HepG2 (cell line): Measurements from ENCODE around the gene LRFN2. TPM values are rescaled to one million over a fixed set of nuclear protein-coding genes. Genes with fewer than 3 reads are reported as not detected.

Experiments used
- ATAC-seq: fragments of 200-7000 bp; cut with Tn5 transposase; 3 replicates; pipeline ENCODE4 v1.9.1; 2020; ENCODE audit warnings: mild to moderate bottlenecking, moderate library complexity
- BruUV-seq: library from RNA; stranded (reverse); fragments of 400-500 nt; replicated peaks from 2 replicates; lab custom pipeline; 2021; lab: Mats Ljungman, UMichigan
- CTCF ChIA-PET: fragments of 300-600 bp; formaldehyde crosslinking; extraction: SDS; loops from one replicate; lab custom pipeline; 2021; ENCODE audit warnings: low total read pairs, inconsistent platforms, low intra/inter-chr PET ratio; lab: Yijun Ruan, JAX
- POLR2A ChIA-PET: fragments of 350-600 bp; sonication (Branson Sonifier 250); formaldehyde crosslinking; loops from one replicate; lab custom pipeline; 2020; ENCODE audit warnings: antibody characterized with exemption, inconsistent platforms; lab: Yijun Ruan, JAX
- DNase-seq: peaks from one replicate; pipeline ENCODE4 v3.0.0-alpha.2; 2015; ENCODE audit warnings: low spot score
- FAIRE-seq: peaks from 3 replicates; lab custom pipeline; 2011; peaks lifted over from hg19 to GRCh38; lab: Jason Lieb, UNC
- H2AFZ ChIP-seq: one replicate; pipeline ENCODE4 v1.6.1; 2011; ENCODE audit warnings: low read length, inconsistent platforms
- H3K27ac ChIP-seq: fragments of 300-600 bp; 3 replicates; pipeline ENCODE4 v1.8.0; 2011; ENCODE audit warnings: mixed run types, mild to moderate bottlenecking, mixed read lengths, low read length, inconsistent platforms; ENCODE audit not compliant: insufficient read depth; ENCODE audit errors: extremely low read length
- H3K27me3 ChIP-seq, 2 experiments: fragments of 200-600 bp in 1 of 2; 2 replicates in 1 of 2; 3 replicates in 1 of 2; pipeline versions ENCODE4 v1.6.0 to v1.8.0; 2011; ENCODE audit warnings: low read length in 2 of 2, mild to moderate bottlenecking in 2 of 2, moderate library complexity in 2 of 2, inconsistent platforms in 1 of 2; ENCODE audit not compliant: insufficient read depth in 2 of 2, control insufficient read depth in 1 of 2
- H3K36me3 ChIP-seq, 2 experiments: fragments of 200-600 bp in 1 of 2; replicated peaks in 1 of 2; 2 replicates in 1 of 2; 3 replicates in 1 of 2; pipeline versions ENCODE4 v1.5.1 to v1.8.0; 2011; ENCODE audit warnings: low read length in 2 of 2, inconsistent platforms in 1 of 2; ENCODE audit not compliant: insufficient read depth in 2 of 2, control insufficient read depth in 1 of 2
- H3K4me1 ChIP-seq: 2 replicates; pipeline ENCODE4 v1.5.1; 2012; ENCODE audit warnings: low read length, inconsistent platforms; ENCODE audit not compliant: insufficient read depth
- H3K4me2 ChIP-seq: 2 replicates; pipeline ENCODE4 v1.6.0; 2011; ENCODE audit warnings: low read depth, low read length, inconsistent platforms
- H3K4me3 ChIP-seq, 3 experiments: fragments of 200-600 bp in 1 of 3; sonication (generic), shearing (Covaris generic) in 1 of 3; replicated peaks in 1 of 3; 2 replicates each; pipeline ENCODE4 v1.5.1; 2011 to 2016; ENCODE audit warnings: low read length in 3 of 3, inconsistent platforms in 2 of 3, low read depth in 2 of 3, mild to moderate bottlenecking in 2 of 3, control low read depth in 1 of 3, mixed read lengths in 1 of 3; ENCODE audit not compliant: insufficient read depth in 1 of 3
- H3K79me2 ChIP-seq: one replicate; pipeline ENCODE4 v1.6.1; 2011; ENCODE audit warnings: low read length, inconsistent platforms; ENCODE audit not compliant: insufficient read depth
- H3K9ac ChIP-seq: 2 replicates; pipeline ENCODE4 v1.6.0; 2011; ENCODE audit warnings: mild to moderate bottlenecking, low read depth, low read length, inconsistent platforms; ENCODE audit not compliant: insufficient read depth
- H3K9me3 ChIP-seq: 2 replicates; pipeline ENCODE4 v1.5.1; 2012; ENCODE audit warnings: mild to moderate bottlenecking, low read length
- H4K20me1 ChIP-seq: 2 replicates; pipeline ENCODE4 v1.6.0; 2011; ENCODE audit warnings: inconsistent platforms, mild to moderate bottlenecking, low read length, moderate library complexity; ENCODE audit not compliant: insufficient read depth
- JDP2 ChIP-seq: sonication (generic); formaldehyde crosslinking; IDR thresholded peaks from 2 replicates; pipeline ENCODE4 v1.8.1; 2022; ENCODE audit warnings: missing genetic modification reagents, borderline replicate concordance
- KDM6A ChIP-seq: IDR thresholded peaks from 2 replicates; pipeline ENCODE4 v1.6.1; 2016; ENCODE audit warnings: low read depth
- MTA3 ChIP-seq: sonication (generic); formaldehyde crosslinking; IDR thresholded peaks from 2 replicates; pipeline ENCODE4 v1.4.0; 2020; ENCODE audit warnings: missing genetic modification reagents
- NFATC3 ChIP-seq: sonication (generic); formaldehyde crosslinking; IDR thresholded peaks from 2 replicates; pipeline ENCODE4 v1.5.1; 2020; ENCODE audit warnings: mild to moderate bottlenecking, missing genetic modification reagents
- NFIB ChIP-seq: sonication (generic); formaldehyde crosslinking; IDR thresholded peaks from 2 replicates; pipeline ENCODE4 v1.9.0; 2021; ENCODE audit warnings: missing genetic modification reagents, mild to moderate bottlenecking, borderline replicate concordance
- NFKB2 ChIP-seq: sonication (generic); formaldehyde crosslinking; IDR thresholded peaks from 2 replicates; pipeline ENCODE4 v1.4.0; 2020; ENCODE audit warnings: missing genetic modification reagents, borderline replicate concordance
- SNAPC2 ChIP-seq: sonication (generic); formaldehyde crosslinking; IDR thresholded peaks from 2 replicates; pipeline ENCODE4 v1.8.1; 2022; ENCODE audit warnings: mild to moderate bottlenecking, missing genetic modification reagents
- ZNF207 ChIP-seq: fragments of 450-650 bp; IDR thresholded peaks from 2 replicates; pipeline ENCODE4 v1.6.1; 2016; ENCODE audit warnings: antibody characterized with exemption, borderline replicate concordance
- ZNF253 ChIP-seq: sonication (generic); formaldehyde crosslinking; IDR thresholded peaks from 2 replicates; pipeline ENCODE4 v1.8.0; 2022; ENCODE audit warnings: mild to moderate bottlenecking, missing genetic modification reagents, borderline replicate concordance
- ZNF335 ChIP-seq: sonication (generic); formaldehyde crosslinking; IDR thresholded peaks from 2 replicates; pipeline ENCODE4 v1.4.0; 2020; ENCODE audit warnings: missing genetic modification reagents
- ZNF44 ChIP-seq: sonication (generic); formaldehyde crosslinking; IDR thresholded peaks from 2 replicates; pipeline ENCODE4 v1.5.1; 2020; ENCODE audit warnings: mild to moderate bottlenecking, missing genetic modification reagents
- ZNF451 ChIP-seq: sonication (generic); formaldehyde crosslinking; IDR thresholded peaks from 2 replicates; pipeline ENCODE4 v1.5.0; 2020; ENCODE audit warnings: mild to moderate bottlenecking, missing genetic modification reagents
- ZNF552 ChIP-seq: sonication (generic); formaldehyde crosslinking; IDR thresholded peaks from 2 replicates; pipeline ENCODE4 v1.9.0; 2022; ENCODE audit warnings: missing genetic modification reagents, mild to moderate bottlenecking, borderline replicate concordance
- ZNF615 ChIP-seq: sonication (generic); formaldehyde crosslinking; IDR thresholded peaks from 2 replicates; pipeline ENCODE4 v1.5.0; 2020; ENCODE audit warnings: mild to moderate bottlenecking, missing genetic modification reagents, borderline replicate concordance
- ZNF776 ChIP-seq: sonication (generic); formaldehyde crosslinking; IDR thresholded peaks from 2 replicates; pipeline ENCODE4 v1.4.0; 2020; ENCODE audit warnings: mild to moderate bottlenecking, missing genetic modification reagents
- ZSCAN29 ChIP-seq: sonication (generic); formaldehyde crosslinking; conservative IDR thresholded peaks from 2 replicates; pipeline ENCODE4 v1.4.0; 2020; ENCODE audit warnings: mild to moderate bottlenecking, missing genetic modification reagents
- WGBS: methylation state at CpG from one replicate; pipeline ENCODE4 v1.1.6; 2017; ENCODE audit warnings: low lambda C conversion rate; 5-methylcytosine and 5-hydroxymethylcytosine counted together
- in situ Hi-C: cut with HindIII; loops from 2 replicates; pipeline ENCODE4 v1.10.0; 2017; ENCODE audit warnings: low pct_unique_long_range_greater_than_20kb; ENCODE audit not compliant: extremely low pct_ligation_motif_present
- intact Hi-C: fragments of 100-400 bp; cut with micrococcal nuclease; formaldehyde crosslinking; loops from one replicate; pipeline ENCODE4 v1.10.0; 2022; ENCODE audit not compliant: unreplicated experiment
- polyA plus RNA-seq, 8 experiments: library from polyadenylated mRNA; depleted of rRNA in 3 of 8; stranded (reverse) in 7 of 8; unstranded in 1 of 8; fragments of >200 nt; fragmentation: Illumina TruSeq in 4 of 8; extraction: Trizol in 4 of 8; gene quantifications; 2 replicates each; pipeline versions ENCODE4 v1.2.1 to v1.2.3, GENCODE V29; 2011 to 2016; ENCODE audit warnings: low read depth in 4 of 8, missing spikeins in 1 of 8, mixed read lengths in 1 of 8; ENCODE audit not compliant: insufficient read depth in 1 of 8
- total RNA-seq, 5 experiments: library from RNA; depleted of rRNA; stranded (reverse); fragments of >200 nt; fragmentation: Illumina TruSeq; extraction: Trizol; gene quantifications; 2 replicates each; pipeline ENCODE4 v1.2.3, GENCODE V29; 2016; ENCODE audit warnings: low read depth in 1 of 5
- TF ChIP-seq, protein P1 (sequence below): sonication (generic); formaldehyde crosslinking; IDR thresholded peaks from 2 replicates; pipeline ENCODE4 v1.5.1; 2020; ENCODE audit warnings: mild to moderate bottlenecking, moderate library complexity, missing genetic modification reagents
- TF ChIP-seq, protein P2 (sequence below): sonication (generic); formaldehyde crosslinking; IDR thresholded peaks from 2 replicates; pipeline ENCODE4 v1.4.0; 2020; ENCODE audit warnings: missing genetic modification reagents
- TF ChIP-seq, protein P3 (sequence below): sonication (generic); formaldehyde crosslinking; IDR thresholded peaks from 2 replicates; pipeline ENCODE4 v1.9.0; 2022; ENCODE audit warnings: missing genetic modification reagents, mild to moderate bottlenecking, borderline replicate concordance
- TF ChIP-seq, protein P4 (sequence below): IDR thresholded peaks from 2 replicates; pipeline ENCODE4 v1.6.1; 2016; ENCODE audit warnings: mild to moderate bottlenecking, missing biosample characterization, missing genetic modification reagents

The LRFN2 gene
- total and polyA plus RNA-seq, 2 of the 13 experiments (the other 11 are each of a cell fraction or from before 2014, with no cell fraction given): not detected

DNA sequence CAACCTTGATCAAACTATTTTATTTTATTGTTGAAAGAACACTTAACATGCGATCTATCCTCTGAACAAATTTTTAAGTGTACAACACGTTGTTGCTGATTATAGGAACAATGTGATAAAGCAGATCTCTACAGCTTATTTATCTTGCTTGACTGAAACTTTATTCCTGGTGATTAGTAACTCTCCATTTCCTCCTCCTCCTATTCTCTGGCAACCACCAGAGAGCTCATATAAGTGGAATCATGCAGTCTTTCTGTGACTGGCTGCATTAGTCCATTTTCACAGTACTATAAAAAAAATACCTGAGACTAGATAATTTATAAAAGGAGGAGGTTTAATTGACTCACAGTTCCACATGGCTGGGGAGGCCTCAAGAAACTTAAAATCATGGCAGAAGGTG lies 218.1 kb downstream of the LRFN2 start:
- no peak overlapping the region for H2AFZ ChIP-seq
- no peaks in the 10 kb centered on the region for H3K4me1 ChIP-seq
- H4K20me1 ChIP-seq: no peaks in the 10 kb centered on the region
- H3K27ac ChIP-seq: no peak overlapping the region
- 27% methylated on average over 2 of the region's 2 CpGs for WGBS
- ATAC-seq: no peak
- no peak overlapping the region for H3K9ac ChIP-seq
- H3K9me3 ChIP-seq: no peaks in the 10 kb centered on the region
- no peak for FAIRE-seq
- H3K79me2 ChIP-seq: no peaks in the 10 kb centered on the region
- H3K4me2 ChIP-seq: no peak overlapping the region
- no peak for TF ChIP-seq NFKB2 (CRISPR knock-in tag)
- no peak for TF ChIP-seq ZNF776 (CRISPR knock-in tag)
- TF ChIP-seq SNAPC2: no peak
- TF ChIP-seq ZSCAN29 (CRISPR knock-in tag): no peak
- no peak for TF ChIP-seq ZNF451 (CRISPR knock-in tag)
- no peak for TF ChIP-seq ZNF253
- TF ChIP-seq NFATC3 (CRISPR knock-in tag): no peak
- no peak for TF ChIP-seq KDM6A (CRISPR knock-in tag)
- TF ChIP-seq ZNF552: no peak
- TF ChIP-seq, protein P1, sequence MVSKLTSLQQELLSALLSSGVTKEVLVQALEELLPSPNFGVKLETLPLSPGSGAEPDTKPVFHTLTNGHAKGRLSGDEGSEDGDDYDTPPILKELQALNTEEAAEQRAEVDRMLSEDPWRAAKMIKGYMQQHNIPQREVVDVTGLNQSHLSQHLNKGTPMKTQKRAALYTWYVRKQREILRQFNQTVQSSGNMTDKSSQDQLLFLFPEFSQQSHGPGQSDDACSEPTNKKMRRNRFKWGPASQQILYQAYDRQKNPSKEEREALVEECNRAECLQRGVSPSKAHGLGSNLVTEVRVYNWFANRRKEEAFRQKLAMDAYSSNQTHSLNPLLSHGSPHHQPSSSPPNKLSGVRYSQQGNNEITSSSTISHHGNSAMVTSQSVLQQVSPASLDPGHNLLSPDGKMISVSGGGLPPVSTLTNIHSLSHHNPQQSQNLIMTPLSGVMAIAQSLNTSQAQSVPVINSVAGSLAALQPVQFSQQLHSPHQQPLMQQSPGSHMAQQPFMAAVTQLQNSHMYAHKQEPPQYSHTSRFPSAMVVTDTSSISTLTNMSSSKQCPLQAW: no peak
- TF ChIP-seq, protein P2, sequence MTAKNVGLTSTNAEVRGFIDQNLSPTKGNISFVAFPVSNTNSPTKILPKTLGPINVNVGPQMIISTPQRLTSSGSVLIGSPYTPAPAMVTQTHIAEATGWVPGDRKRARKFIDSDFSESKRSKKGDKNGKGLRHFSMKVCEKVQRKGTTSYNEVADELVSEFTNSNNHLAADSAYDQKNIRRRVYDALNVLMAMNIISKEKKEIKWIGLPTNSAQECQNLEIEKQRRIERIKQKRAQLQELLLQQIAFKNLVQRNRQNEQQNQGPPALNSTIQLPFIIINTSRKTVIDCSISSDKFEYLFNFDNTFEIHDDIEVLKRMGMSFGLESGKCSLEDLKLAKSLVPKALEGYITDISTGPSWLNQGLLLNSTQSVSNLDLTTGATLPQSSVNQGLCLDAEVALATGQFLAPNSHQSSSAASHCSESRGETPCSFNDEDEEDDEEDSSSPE: no peak
- TF ChIP-seq ZNF335 (CRISPR knock-in tag): no peak
- no peak for TF ChIP-seq JDP2 (CRISPR knock-in tag)
- TF ChIP-seq ZNF615: no peak
- TF ChIP-seq, protein P3, sequence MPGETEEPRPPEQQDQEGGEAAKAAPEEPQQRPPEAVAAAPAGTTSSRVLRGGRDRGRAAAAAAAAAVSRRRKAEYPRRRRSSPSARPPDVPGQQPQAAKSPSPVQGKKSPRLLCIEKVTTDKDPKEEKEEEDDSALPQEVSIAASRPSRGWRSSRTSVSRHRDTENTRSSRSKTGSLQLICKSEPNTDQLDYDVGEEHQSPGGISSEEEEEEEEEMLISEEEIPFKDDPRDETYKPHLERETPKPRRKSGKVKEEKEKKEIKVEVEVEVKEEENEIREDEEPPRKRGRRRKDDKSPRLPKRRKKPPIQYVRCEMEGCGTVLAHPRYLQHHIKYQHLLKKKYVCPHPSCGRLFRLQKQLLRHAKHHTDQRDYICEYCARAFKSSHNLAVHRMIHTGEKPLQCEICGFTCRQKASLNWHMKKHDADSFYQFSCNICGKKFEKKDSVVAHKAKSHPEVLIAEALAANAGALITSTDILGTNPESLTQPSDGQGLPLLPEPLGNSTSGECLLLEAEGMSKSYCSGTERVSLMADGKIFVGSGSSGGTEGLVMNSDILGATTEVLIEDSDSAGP (CRISPR knock-in tag): no peak
- TF ChIP-seq NFIB (CRISPR knock-in tag): no peak
- no peak for TF ChIP-seq ZNF44
- TF ChIP-seq, protein P4, sequence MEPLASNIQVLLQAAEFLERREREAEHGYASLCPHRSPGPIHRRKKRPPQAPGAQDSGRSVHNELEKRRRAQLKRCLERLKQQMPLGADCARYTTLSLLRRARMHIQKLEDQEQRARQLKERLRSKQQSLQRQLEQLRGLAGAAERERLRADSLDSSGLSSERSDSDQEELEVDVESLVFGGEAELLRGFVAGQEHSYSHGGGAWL (CRISPR knock-in tag): no peak
- TF ChIP-seq MTA3: no peak
- no peak for TF ChIP-seq ZNF207
- no peak overlapping the region for H3K4me3 ChIP-seq
- no peaks in the 10 kb centered on the region for H3K27me3 ChIP-seq
- in situ Hi-C loops: no loop called here
- BruUV-seq: no TSS peak
- no peak for DNase-seq
- CTCF ChIA-PET: no interaction called here
- no peaks in the 10 kb centered on the region for H3K36me3 ChIP-seq
- POLR2A ChIA-PET: no interaction called here
- intact Hi-C loops: loop anchor here (5.0 kb wide), 1 partner anchor 1402 kb away; no protein-coding TSS in a partner anchor
